IPS-15b (cell line): ENCODE data around the gene INTS1.
"Not testable (repeated sequence)": the region's sequence is repeated elsewhere in the genome, so short reads cannot be mapped to it uniquely, and the experiment has no call there.

ENCODE experiments used
- H3K27me3 ChIP-seq: one replicate; pipeline ENCODE4 v1.6.1; 2013; ENCODE audit warnings: low read length; ENCODE audit not compliant: control insufficient read depth, insufficient read depth
- H3K36me3 ChIP-seq: one replicate; pipeline ENCODE4 v1.6.1; 2013; ENCODE audit warnings: low read length; ENCODE audit not compliant: control insufficient read depth, insufficient read depth
- H3K4me1 ChIP-seq: one replicate; pipeline ENCODE4 v1.6.1; 2013; ENCODE audit warnings: mild to moderate bottlenecking, low read length; ENCODE audit not compliant: control insufficient read depth, insufficient read depth
- H3K4me3 ChIP-seq: one replicate; pipeline ENCODE4 v1.5.1; 2013; ENCODE audit warnings: low read depth, low read length
- H3K9ac ChIP-seq: one replicate; pipeline ENCODE4 v1.6.1; 2013; ENCODE audit warnings: low read depth, mild to moderate bottlenecking, low read length
- H3K9me3 ChIP-seq: one replicate; pipeline ENCODE4 v1.6.1; 2013; ENCODE audit warnings: mild to moderate bottlenecking, low read length; ENCODE audit not compliant: control insufficient read depth, insufficient read depth

Gene INTS1

GRCh38 chr7:1519322-1519922 is 15.2 kb upstream of the INTS1 start:
- not testable (repeated sequence) for H3K27me3 ChIP-seq, H3K4me3 ChIP-seq, H3K36me3 ChIP-seq

GRCh38 chr7:1516586-1517251 is 12.5 kb upstream of the INTS1 start:
- Histone ChIP-seq H3K36me3 (no peaks in the 10 kb centered on the region), H3K9ac (no peak overlapping the region), H3K4me3 (no peak overlapping the region), H3K4me1 (no peaks in the 10 kb centered on the region), H3K9me3 (no peaks in the 10 kb centered on the region), H3K27me3 (no peaks in the 10 kb centered on the region)

More at GRCh38 chr7:1519322-1519922, 15.2 kb upstream of the INTS1 start:
- H3K9me3 ChIP-seq, H3K9ac ChIP-seq, H3K4me1 ChIP-seq: not testable (repeated sequence)

GRCh38 chr7:1515509-1515967 is 11.3 kb upstream of the INTS1 start:
- not testable (repeated sequence) for H3K27me3 ChIP-seq, H3K4me1 ChIP-seq, H3K4me3 ChIP-seq, H3K9ac ChIP-seq, H3K36me3 ChIP-seq, H3K9me3 ChIP-seq

DNA sequence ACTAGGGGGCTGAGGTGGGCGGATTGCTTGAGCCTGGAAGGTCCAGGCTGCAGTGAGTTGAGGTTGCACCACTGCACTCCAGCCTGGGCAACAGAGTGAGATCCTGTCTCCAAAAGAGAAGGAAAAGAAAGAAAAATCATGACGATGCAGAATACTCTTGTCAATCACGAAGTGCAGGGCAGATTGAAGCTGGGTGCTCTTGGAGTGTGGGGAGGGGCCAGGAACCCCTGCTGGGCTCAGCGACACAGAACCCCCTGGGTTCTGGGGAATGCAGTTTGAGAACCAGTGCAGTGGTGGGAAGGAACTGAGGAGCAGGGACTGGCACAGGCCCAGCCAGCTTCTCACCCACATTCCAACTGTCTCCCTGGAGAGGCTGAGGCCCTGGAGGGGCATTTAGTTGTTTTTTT is 10.8 kb upstream of the INTS1 start:
- no peak overlapping the region for H3K4me3 ChIP-seq
- H3K9me3 ChIP-seq = no peaks in the 10 kb centered on the region
- no peak overlapping the region for H3K9ac ChIP-seq
- H3K4me1 ChIP-seq = no peaks in the 10 kb centered on the region
- H3K36me3 ChIP-seq = no peaks in the 10 kb centered on the region
- no peaks in the 10 kb centered on the region for H3K27me3 ChIP-seq

- no peak overlapping the region for H3K4me3 ChIP-seq
- no peaks in the 10 kb centered on the region for H3K36me3 ChIP-seq
- H3K4me1 ChIP-seq = no peaks in the 10 kb centered on the region
- H3K9ac ChIP-seq = no peak overlapping the region
- no peaks in the 10 kb centered on the region for H3K27me3 ChIP-seq
- no peaks in the 10 kb centered on the region for H3K9me3 ChIP-seq
Observed at GRCh38 chr7:1514407-1514806, 10.2 kb upstream of the INTS1 start.

- no peaks in the 10 kb centered on the region for H3K36me3 ChIP-seq
- H3K9ac ChIP-seq = no peak overlapping the region
- no peaks in the 10 kb centered on the region for H3K4me1 ChIP-seq
- H3K27me3 ChIP-seq = no peaks in the 10 kb centered on the region
- no peak overlapping the region for H3K4me3 ChIP-seq
- no peaks in the 10 kb centered on the region for H3K9me3 ChIP-seq
Observed at GRCh38 chr7:1513657-1514095, 9.5 kb upstream of the INTS1 start.

DNA sequence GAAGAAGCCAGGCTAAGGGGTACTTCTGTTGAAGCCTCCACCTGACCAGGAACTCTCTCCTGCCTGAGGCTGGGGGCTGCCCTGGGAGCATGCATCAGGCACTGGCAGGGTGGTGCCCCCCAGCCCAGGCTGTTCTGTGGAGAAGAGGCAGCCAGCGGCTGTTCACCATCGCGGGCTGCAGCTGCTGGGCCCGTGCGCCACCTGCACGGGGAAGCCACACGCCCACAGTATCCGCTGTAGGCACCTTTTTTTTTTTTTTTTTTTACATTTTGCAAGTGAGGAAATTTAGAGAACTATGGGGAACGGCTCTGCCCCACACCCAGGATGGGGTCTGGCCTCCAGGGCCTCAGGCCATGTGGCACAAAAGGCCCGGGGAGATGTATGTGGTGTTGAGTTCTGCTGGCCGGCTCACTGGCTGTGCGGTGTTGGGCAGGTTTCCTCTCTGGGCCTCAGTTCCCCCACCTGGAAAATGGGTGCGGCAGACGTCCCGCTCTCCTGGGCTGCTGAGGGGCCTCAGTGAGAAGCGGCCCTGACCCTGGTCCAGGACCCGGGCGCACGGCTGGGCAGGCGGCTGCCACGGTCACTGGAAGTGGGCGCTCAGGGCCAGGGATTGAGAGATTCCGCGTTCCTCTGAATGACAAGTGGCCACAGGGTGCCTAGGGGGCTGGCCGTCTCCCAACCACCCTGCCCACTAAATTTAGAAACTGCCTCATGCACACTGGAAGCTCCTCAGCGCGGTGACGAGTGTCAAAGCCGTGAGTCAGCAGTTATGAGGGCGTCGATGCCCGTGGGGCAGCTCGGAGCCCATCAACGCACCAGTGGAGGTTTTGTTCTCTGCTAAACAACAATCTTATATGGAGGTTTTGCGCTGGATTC is 8.8 kb upstream of the INTS1 start:
- no peak overlapping the region for H3K9ac ChIP-seq
- H3K4me1 ChIP-seq = no peaks in the 10 kb centered on the region
- no peaks in the 10 kb centered on the region for H3K27me3 ChIP-seq
- H3K36me3 ChIP-seq = no peaks in the 10 kb centered on the region
- no peak overlapping the region for H3K4me3 ChIP-seq
- no peaks in the 10 kb centered on the region for H3K9me3 ChIP-seq

GRCh38 chr7:1511444-1512422 is 7.5 kb upstream of the INTS1 start:
- H3K9ac ChIP-seq = no peak overlapping the region
- no peaks in the 10 kb centered on the region for H3K4me1 ChIP-seq
- H3K9me3 ChIP-seq = no peaks in the 10 kb centered on the region
- no peaks in the 10 kb centered on the region for H3K27me3 ChIP-seq
- no peaks in the 10 kb centered on the region for H3K36me3 ChIP-seq
- no peak overlapping the region for H3K4me3 ChIP-seq

- Histone ChIP-seq H3K27me3 (no peaks in the 10 kb centered on the region), H3K36me3 (no peaks in the 10 kb centered on the region), H3K9ac (no peak overlapping the region), H3K4me3 (no peak overlapping the region), H3K4me1 (peaks cover 3% of the 10 kb centered on the region), H3K9me3 (no peaks in the 10 kb centered on the region)
Observed at GRCh38 chr7:1510780-1511154, 6.6 kb upstream of the INTS1 start.

DNA sequence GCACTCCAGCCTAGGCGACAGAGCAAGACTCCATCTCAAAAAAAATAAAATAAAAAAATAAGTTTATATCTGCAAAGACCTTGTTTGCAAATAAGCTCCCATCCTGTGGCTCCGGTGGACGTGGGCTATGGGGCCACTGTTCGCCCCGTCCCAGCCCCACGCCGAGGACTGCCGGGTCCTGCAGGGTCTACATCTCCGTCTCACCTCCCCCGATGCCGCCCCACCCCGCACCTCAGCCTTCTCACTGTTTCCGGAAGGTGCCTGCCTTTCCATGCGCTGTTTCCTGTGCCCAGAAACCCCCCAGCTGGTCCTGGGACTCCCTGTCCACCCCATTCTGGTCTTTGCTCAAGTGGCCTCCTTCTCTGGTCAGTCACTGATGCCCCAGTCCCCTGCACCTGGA is 5.0 kb upstream of the INTS1 start:
- Histone ChIP-seq H3K4me1 (peaks cover 3% of the 10 kb centered on the region), H3K9ac (no peak overlapping the region), H3K4me3 (no peak overlapping the region), H3K9me3 (no peaks in the 10 kb centered on the region), H3K27me3 (no peaks in the 10 kb centered on the region), H3K36me3 (no peaks in the 10 kb centered on the region)

- no peaks in the 10 kb centered on the region for H3K36me3 ChIP-seq
- H3K4me1 ChIP-seq = peaks cover 3% of the 10 kb centered on the region
- no peak overlapping the region for H3K4me3 ChIP-seq
- no peaks in the 10 kb centered on the region for H3K9me3 ChIP-seq
- no peak overlapping the region for H3K9ac ChIP-seq
- H3K27me3 ChIP-seq = no peaks in the 10 kb centered on the region
Observed at GRCh38 chr7:1508277-1508758, 4.1 kb upstream of the INTS1 start.
